AG04450 (cell line): Measurements from ENCODE around the gene ZCCHC24. TPM values are rescaled to one million over a fixed set of nuclear protein-coding genes. Genes with fewer than 3 reads are reported as not detected.

Experiments
- CTCF ChIA-PET: fragments of 300-600, 350-600 bp; formaldehyde crosslinking; extraction: SDS; loops from one replicate; lab custom pipeline; 2022; ENCODE audit warnings: antibody characterized with exemption, inconsistent platforms; lab: Charles Lee
- POLR2A ChIA-PET: fragments of 350-600 bp; formaldehyde crosslinking; extraction: SDS; loops from one replicate; lab custom pipeline; 2021; ENCODE audit warnings: antibody characterized with exemption, inconsistent platforms; lab: Yijun Ruan, JAX
- DNase-seq: peaks from one replicate; pipeline ENCODE4 v3.0.0-alpha.2; 2011; ENCODE audit warnings: low read depth, low spot score
- H3K27ac ChIP-seq: one replicate; pipeline ENCODE4 v1.5.1; 2012; ENCODE audit warnings: low read depth, low read length, control low read depth
- H3K27me3 ChIP-seq: one replicate; pipeline ENCODE4 v1.6.0; 2012; ENCODE audit warnings: low read length; ENCODE audit not compliant: control insufficient read depth, insufficient read depth
- H3K4me3 ChIP-seq: 2 replicates; pipeline ENCODE4 v1.5.1; 2011; ENCODE audit warnings: mild to moderate bottlenecking, low read depth, low read length, control low read depth
- H3K9me3 ChIP-seq: 2 replicates; pipeline ENCODE4 v1.5.1; 2012; ENCODE audit warnings: low read length; ENCODE audit not compliant: control insufficient read depth, insufficient read depth
- CTCF ChIP-seq: IDR thresholded peaks from 2 replicates; pipeline ENCODE4 v1.5.1; 2011; ENCODE audit warnings: low read depth, low read length, control low read depth, inconsistent platforms
- polyA plus RNA-seq: library from polyadenylated mRNA; depleted of rRNA; stranded (reverse); fragments of >200 nt; gene quantifications from 2 replicates; pipeline ENCODE4 v1.2.3, GENCODE V29; 2011

Gene ZCCHC24
- polyA plus RNA-seq, 1 experiment, result 37.4 TPM

DNA sequence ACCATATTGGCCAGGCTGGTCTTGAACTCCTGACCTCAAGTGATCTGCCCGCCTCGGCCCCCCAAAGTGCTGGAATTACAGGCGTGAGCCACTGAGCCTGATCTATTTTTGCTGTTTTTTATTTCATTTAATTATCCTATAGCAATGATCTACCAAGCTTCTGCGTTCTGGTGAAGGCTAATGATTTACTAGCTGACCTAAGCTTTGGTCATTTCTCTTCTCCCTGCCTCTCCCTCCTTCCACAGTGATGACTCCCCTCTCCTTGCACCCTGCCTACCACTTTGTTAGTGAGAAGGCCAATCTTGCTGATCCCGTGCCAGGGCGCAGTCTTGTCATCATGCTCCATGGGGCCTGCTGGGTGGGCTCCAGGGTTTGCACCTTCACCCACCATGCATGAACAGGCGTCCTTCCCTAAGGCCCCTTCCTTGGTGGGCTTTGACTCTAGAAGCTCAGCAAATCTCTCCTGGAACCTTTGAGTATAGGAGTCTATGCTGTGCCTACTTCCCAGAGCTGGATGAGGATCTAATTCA, 11.9 kb upstream of the ZCCHC24 start:
- Histone ChIP-seq H3K27ac (no peak overlapping the region), H3K27me3 (no peaks in the 10 kb centered on the region), H3K4me3 (no peak overlapping the region), H3K9me3 (no peaks in the 10 kb centered on the region)
- ChIA-PET CTCF (interaction anchor here (0.6 to 2.5 kb wide), 3 partner anchors 11 to 31 kb away, joined by 3 to 7 read pairs (median 4); no protein-coding TSS in a partner anchor), POLR2A (no interaction called here)
- no peak for TF ChIP-seq CTCF
- no peak for DNase-seq

- POLR2A ChIA-PET, result interaction anchor here (1.4 to 2.7 kb wide), 2 partner anchors 9 to 34 kb away, joined by 4 to 25 read pairs; partner anchors contain the start of gene ZCCHC24
- TF ChIP-seq CTCF, result no peak
- Histone ChIP-seq H3K4me3 (no peak overlapping the region), H3K27me3 (no peaks in the 10 kb centered on the region), H3K9me3 (no peaks in the 10 kb centered on the region), H3K27ac (no peak overlapping the region)
- DNase-seq, result peak; percentile 62
- CTCF ChIA-PET, result interaction anchor here (0.7 to 3.9 kb wide), 5 partner anchors 10 to 79 kb away, joined by 3 to 22 read pairs (median 3); no protein-coding TSS in a partner anchor
These were observed 8.8 kb upstream of the ZCCHC24 start for GRCh38 chr10:79454259-79454658.

- no peak overlapping the region for H3K27ac ChIP-seq
- no peak overlapping the region for H3K4me3 ChIP-seq
- H3K27me3 ChIP-seq, result no peaks in the 10 kb centered on the region
- no peak for DNase-seq
- no peaks in the 10 kb centered on the region for H3K9me3 ChIP-seq
- POLR2A ChIA-PET, result interaction anchor here (1.4 to 2.7 kb wide), 2 partner anchors 8 to 35 kb away, joined by 4 to 25 read pairs; partner anchors contain the start of gene ZCCHC24
- TF ChIP-seq CTCF, result no peak
- CTCF ChIA-PET, result interaction anchor here (1.0 to 3.9 kb wide), 2 partner anchors 11 to 14 kb away, joined by 3 to 22 read pairs; no protein-coding TSS in a partner anchor
These were observed 8.0 kb upstream of the ZCCHC24 start for GRCh38 chr10:79453392-79453791.

GRCh38 chr10:79452174-79452611, 6.8 kb upstream of the ZCCHC24 start:
- DNase-seq, result peak; percentile 45
- peak overlapping the region; percentile 78 for H3K27ac ChIP-seq

More at GRCh38 chr10:79452174-79452611, 6.8 kb upstream of the ZCCHC24 start:
- Histone ChIP-seq H3K27me3 (no peaks in the 10 kb centered on the region), H3K4me3 (peak overlapping the region; percentile 25; the same call in 1 of the 2 replicates), H3K9me3 (no peaks in the 10 kb centered on the region)
- ChIA-PET CTCF (interaction anchor here (1.4 to 3.9 kb wide), 3 partner anchors 9 to 77 kb away, joined by 4 to 22 read pairs (median 4); no protein-coding TSS in a partner anchor), POLR2A (interaction anchor here (0.5 kb wide), 1 partner anchor 39 kb away, joined by 4 read pairs; no protein-coding TSS in a partner anchor)
- no peak for TF ChIP-seq CTCF
